GM12878 (cell line): Measurements from ENCODE around the gene UTS2R.

Experiments used
- BACH1 ChIP-seq: fragments of 450-650 bp; IDR thresholded peaks from 2 replicates; pipeline ENCODE4 v1.6.1; 2017; ENCODE audit warnings: mild to moderate bottlenecking, borderline replicate concordance
- CTCF ChIP-seq, 3 experiments: IDR thresholded peaks in 2 of 3; conservative IDR thresholded peaks in 1 of 3; 2 replicates each; pipeline ENCODE4 v1.5.1; 2011; ENCODE audit warnings: low read depth in 3 of 3, low read length in 3 of 3, mild to moderate bottlenecking in 3 of 3, control low read depth in 2 of 3, moderate library complexity in 2 of 3, inconsistent platforms in 1 of 3, mixed read lengths in 1 of 3; ENCODE audit not compliant: control insufficient read depth in 2 of 3, insufficient read depth in 1 of 3; ENCODE audit errors: extremely low read depth in 1 of 3
- NR2C1 ChIP-seq: fragments of 450-650 bp; IDR thresholded peaks from 2 replicates; pipeline ENCODE4 v1.6.1; 2017; ENCODE audit warnings: antibody characterized with exemption, mild to moderate bottlenecking, moderate library complexity
- ZSCAN29 ChIP-seq: fragments of 450-650 bp; IDR thresholded peaks from 2 replicates; pipeline ENCODE4 v1.6.1; 2017; ENCODE audit warnings: mild to moderate bottlenecking, moderate library complexity

DNA sequence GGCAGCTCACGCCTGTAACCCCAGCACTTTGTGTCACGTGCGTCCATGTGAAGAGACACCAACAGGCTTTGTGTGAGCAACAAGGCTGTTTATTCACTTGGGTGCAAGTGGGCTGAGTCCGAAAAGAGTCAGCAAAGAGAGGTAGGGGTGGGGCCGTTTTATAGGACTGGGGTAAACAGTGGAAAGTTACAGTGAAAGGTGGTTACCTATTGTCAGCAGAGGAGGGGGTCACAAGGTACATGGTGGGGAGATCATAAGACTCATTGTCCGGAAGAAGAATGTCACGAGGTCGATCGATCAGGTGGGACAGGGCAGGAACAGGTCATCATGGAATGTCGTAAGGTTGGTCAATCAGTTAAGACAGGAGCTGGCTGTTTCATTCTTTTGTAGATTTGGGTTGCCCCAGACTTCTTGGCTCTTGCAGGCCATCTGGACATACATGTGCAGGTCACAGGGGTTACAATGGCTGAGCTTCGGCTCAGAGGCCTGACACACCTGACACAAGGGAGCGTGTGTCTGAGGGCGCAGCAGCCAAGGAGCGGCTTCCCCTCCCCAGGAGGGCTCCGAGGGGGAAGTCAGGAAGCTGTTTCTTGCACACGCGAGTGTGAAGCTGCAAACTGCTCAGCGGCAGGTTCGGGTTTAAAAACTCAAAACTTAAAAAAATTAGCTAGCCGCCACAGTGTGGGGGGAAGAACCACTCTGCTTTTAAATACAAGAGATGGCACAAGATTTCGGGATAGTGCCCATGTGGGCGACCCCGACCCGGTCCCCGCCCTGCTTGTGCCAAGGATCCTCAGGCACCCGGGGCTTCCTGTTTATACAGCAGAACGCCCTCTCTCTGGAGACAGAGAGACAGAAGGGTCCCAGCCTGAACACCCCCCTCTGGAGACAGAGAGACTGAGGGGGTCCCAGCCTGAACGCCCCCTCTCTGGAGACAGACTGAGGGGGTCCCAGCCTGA, 24.9 kb upstream of the UTS2R start:
- no peak for TF ChIP-seq NR2C1
- no peak for TF ChIP-seq ZSCAN29
- TF ChIP-seq CTCF (IDR thresholded peaks at IDR 0.05 in 2 of 3, conservative IDR thresholded peaks at IDR 0.05 in 1 of 3; ENCODE audit: control insufficient read depth in 2 of 3, extremely low read depth in 1 of 3, insufficient read depth in 1 of 3, low read depth in 3 of 3, low read length in 3 of 3) = no peak
- no peak for TF ChIP-seq BACH1
